ENCODE measurements around the gene C6orf15.

- no peak for TF ChIP-seq CTCF (IDR thresholded peaks at IDR 0.05)
- no peak for TF ChIP-seq POLR2A (IDR thresholded peaks at IDR 0.05)
Measured at GRCh38 chr6:31090973-31091364, 21.4 kb downstream of the C6orf15 start.
